HepG2 (cell line): ENCODE results near the gene EPHB4. TPM values are rescaled to one million over a fixed set of nuclear protein-coding genes. Genes with fewer than 3 reads are reported as not detected.
A peak's percentile ranks its signal among the peaks of the same experiment; 100 is the strongest.

Source experiments
- ATF3 ChIP-seq: sonication (generic); formaldehyde crosslinking; IDR thresholded peaks from 2 replicates; pipeline ENCODE4 v1.4.0; 2020; ENCODE audit warnings: missing genetic modification reagents
- ATF7 ChIP-seq, 2 experiments: fragments of 450-650 bp in 1 of 2; sonication (generic) in 1 of 2; formaldehyde crosslinking in 1 of 2; IDR thresholded peaks; 2 replicates each; pipeline versions ENCODE4 v1.4.0 to v1.6.1; 2016 to 2020; ENCODE audit warnings: antibody characterized with exemption in 1 of 2, mild to moderate bottlenecking in 1 of 2, missing genetic modification reagents in 1 of 2
- DPF2 ChIP-seq: sonication (generic); formaldehyde crosslinking; IDR thresholded peaks from 2 replicates; pipeline ENCODE4 v1.4.0; 2020; ENCODE audit warnings: mild to moderate bottlenecking, low read depth, missing genetic modification reagents, borderline replicate concordance
- GFI1 ChIP-seq: sonication (generic); formaldehyde crosslinking; IDR thresholded peaks from 2 replicates; pipeline ENCODE4 v1.5.0; 2020; ENCODE audit warnings: missing genetic modification reagents, mild to moderate bottlenecking, borderline replicate concordance
- IKZF5 ChIP-seq: IDR thresholded peaks from 2 replicates; pipeline ENCODE4 v1.6.1; 2018; ENCODE audit warnings: missing genetic modification reagents, mild to moderate bottlenecking, missing compliant biosample characterization
- MXD1 ChIP-seq: sonication (generic); formaldehyde crosslinking; IDR thresholded peaks from 2 replicates; pipeline ENCODE4 v1.4.0; 2020; ENCODE audit warnings: mild to moderate bottlenecking, missing genetic modification reagents
- NCOA2 ChIP-seq: sonication (generic); formaldehyde crosslinking; IDR thresholded peaks from 2 replicates; pipeline ENCODE4 v1.8.0; 2022; ENCODE audit warnings: inconsistent platforms
- PAWR ChIP-seq: sonication (generic); formaldehyde crosslinking; IDR thresholded peaks from 2 replicates; pipeline ENCODE4 v1.4.0; 2020; ENCODE audit warnings: missing genetic modification reagents, mild to moderate bottlenecking, borderline replicate concordance
- PLRG1 ChIP-seq: fragments of 450-650 bp; conservative IDR thresholded peaks from 2 replicates; pipeline ENCODE4 v1.6.1; 2016
- TOPORS ChIP-seq: sonication (generic); formaldehyde crosslinking; IDR thresholded peaks from 2 replicates; pipeline ENCODE4 v1.8.0; 2023; ENCODE audit warnings: mild to moderate bottlenecking, missing genetic modification reagents
- ZIK1 ChIP-seq: sonication (generic); formaldehyde crosslinking; IDR thresholded peaks from 2 replicates; pipeline ENCODE4 v1.5.0; 2020; ENCODE audit warnings: mild to moderate bottlenecking, low read depth, missing genetic modification reagents, borderline replicate concordance
- ZNF136 ChIP-seq: sonication (generic); formaldehyde crosslinking; IDR thresholded peaks from 2 replicates; pipeline ENCODE4 v1.8.1; 2022; ENCODE audit warnings: low read depth, mild to moderate bottlenecking, moderate library complexity, missing genetic modification reagents
- ZNF253 ChIP-seq: sonication (generic); formaldehyde crosslinking; IDR thresholded peaks from 2 replicates; pipeline ENCODE4 v1.8.0; 2022; ENCODE audit warnings: mild to moderate bottlenecking, missing genetic modification reagents, borderline replicate concordance
- ZNF329 ChIP-seq: sonication (generic); formaldehyde crosslinking; IDR thresholded peaks from 2 replicates; pipeline ENCODE4 v1.9.0; 2021; ENCODE audit warnings: low read depth, mild to moderate bottlenecking, missing genetic modification reagents
- ZNF331 ChIP-seq: sonication (generic); formaldehyde crosslinking; IDR thresholded peaks from 2 replicates; pipeline ENCODE4 v1.4.0; 2020; ENCODE audit warnings: missing genetic modification reagents
- ZNF354B ChIP-seq: sonication (generic); formaldehyde crosslinking; IDR thresholded peaks from 2 replicates; pipeline ENCODE4 v1.8.0; 2022; ENCODE audit warnings: mild to moderate bottlenecking, missing genetic modification reagents
- ZNF441 ChIP-seq: sonication (generic); formaldehyde crosslinking; IDR thresholded peaks from 2 replicates; pipeline ENCODE4 v1.7.0; 2021; ENCODE audit warnings: missing genetic modification reagents, borderline replicate concordance
- ZNF446 ChIP-seq: sonication (generic); formaldehyde crosslinking; IDR thresholded peaks from 2 replicates; pipeline ENCODE4 v1.5.0; 2020; ENCODE audit warnings: mild to moderate bottlenecking, missing genetic modification reagents
- ZNF530 ChIP-seq: sonication (generic); formaldehyde crosslinking; IDR thresholded peaks from 2 replicates; pipeline ENCODE4 v1.5.0; 2020; ENCODE audit warnings: low read depth, mild to moderate bottlenecking, missing genetic modification reagents
- ZNF619 ChIP-seq: sonication (generic); formaldehyde crosslinking; IDR thresholded peaks from 2 replicates; pipeline ENCODE4 v1.4.0; 2020; ENCODE audit warnings: mild to moderate bottlenecking, missing genetic modification reagents
- ZNF713 ChIP-seq: sonication (generic); formaldehyde crosslinking; IDR thresholded peaks from 2 replicates; pipeline ENCODE4 v1.4.0; 2020; ENCODE audit warnings: mild to moderate bottlenecking, missing genetic modification reagents
- ZNF766 ChIP-seq: sonication (generic); formaldehyde crosslinking; IDR thresholded peaks from 2 replicates; pipeline ENCODE4 v1.5.0; 2020; ENCODE audit warnings: missing genetic modification reagents, borderline replicate concordance
- ZNF782 ChIP-seq: sonication (generic); formaldehyde crosslinking; IDR thresholded peaks from 2 replicates; pipeline ENCODE4 v1.4.0; 2020; ENCODE audit warnings: missing genetic modification reagents, mild to moderate bottlenecking, borderline replicate concordance
- polyA plus RNA-seq, 8 experiments: library from polyadenylated mRNA; depleted of rRNA in 3 of 8; stranded (reverse) in 7 of 8; unstranded in 1 of 8; fragments of >200 nt; fragmentation: Illumina TruSeq in 4 of 8; extraction: Trizol in 4 of 8; gene quantifications; 2 replicates each; pipeline versions ENCODE4 v1.2.1 to v1.2.3, GENCODE V29; 2011 to 2016; ENCODE audit warnings: low read depth in 4 of 8, missing spikeins in 1 of 8, mixed read lengths in 1 of 8; ENCODE audit not compliant: insufficient read depth in 1 of 8
- total RNA-seq, 5 experiments: library from RNA; depleted of rRNA; stranded (reverse); fragments of >200 nt; fragmentation: Illumina TruSeq; extraction: Trizol; gene quantifications; 2 replicates each; pipeline ENCODE4 v1.2.3, GENCODE V29; 2016; ENCODE audit warnings: low read depth in 1 of 5
- TF ChIP-seq, protein P1 (sequence below): sonication (generic); formaldehyde crosslinking; IDR thresholded peaks from 2 replicates; pipeline ENCODE4 v1.8.1; 2023; ENCODE audit warnings: missing genetic modification reagents, inconsistent platforms, borderline replicate concordance
- TF ChIP-seq, protein P2 (sequence below): conservative IDR thresholded peaks from 2 replicates; pipeline ENCODE4 v1.6.1; 2018; ENCODE audit warnings: missing genetic modification reagents

EPHB4 gene
- total and polyA plus RNA-seq, 2 of the 13 experiments (the other 11 are each of a cell fraction or from before 2014, with no cell fraction given) = 61.4 to 69.6 TPM

GRCh38 chr7:100874577-100875355 is 47.4 kb upstream of the EPHB4 start, which contains the start of gene SRRT (continued):
- TF ChIP-seq, protein P1, sequence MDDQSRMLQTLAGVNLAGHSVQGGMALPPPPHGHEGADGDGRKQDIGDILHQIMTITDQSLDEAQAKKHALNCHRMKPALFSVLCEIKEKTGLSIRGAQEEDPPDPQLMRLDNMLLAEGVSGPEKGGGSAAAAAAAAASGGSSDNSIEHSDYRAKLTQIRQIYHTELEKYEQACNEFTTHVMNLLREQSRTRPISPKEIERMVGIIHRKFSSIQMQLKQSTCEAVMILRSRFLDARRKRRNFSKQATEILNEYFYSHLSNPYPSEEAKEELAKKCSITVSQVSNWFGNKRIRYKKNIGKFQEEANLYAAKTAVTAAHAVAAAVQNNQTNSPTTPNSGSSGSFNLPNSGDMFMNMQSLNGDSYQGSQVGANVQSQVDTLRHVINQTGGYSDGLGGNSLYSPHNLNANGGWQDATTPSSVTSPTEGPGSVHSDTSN (CRISPR knock-in tag) = no peak
- no peak for TF ChIP-seq PLRG1
- TF ChIP-seq NCOA2 (CRISPR knock-in tag) = peak; percentile 43; the same call in 1 of the 2 replicates
- no peak for TF ChIP-seq IKZF5
- TF ChIP-seq GFI1 = peak; percentile 43; the same call in 1 of the 2 replicates
- TF ChIP-seq ZNF354B (CRISPR knock-in tag) = no peak
- no peak for TF ChIP-seq DPF2 (CRISPR knock-in tag)
- no peak for TF ChIP-seq ZNF136 (CRISPR knock-in tag)
- TF ChIP-seq ATF3 (CRISPR knock-in tag) = no peak; the same call in none of the 2 replicates
- TF ChIP-seq ZNF713 = peak; percentile 62; the same call in 1 of the 2 replicates
- TF ChIP-seq ZNF446 (CRISPR knock-in tag) = no peak
- TF ChIP-seq, protein P2, sequence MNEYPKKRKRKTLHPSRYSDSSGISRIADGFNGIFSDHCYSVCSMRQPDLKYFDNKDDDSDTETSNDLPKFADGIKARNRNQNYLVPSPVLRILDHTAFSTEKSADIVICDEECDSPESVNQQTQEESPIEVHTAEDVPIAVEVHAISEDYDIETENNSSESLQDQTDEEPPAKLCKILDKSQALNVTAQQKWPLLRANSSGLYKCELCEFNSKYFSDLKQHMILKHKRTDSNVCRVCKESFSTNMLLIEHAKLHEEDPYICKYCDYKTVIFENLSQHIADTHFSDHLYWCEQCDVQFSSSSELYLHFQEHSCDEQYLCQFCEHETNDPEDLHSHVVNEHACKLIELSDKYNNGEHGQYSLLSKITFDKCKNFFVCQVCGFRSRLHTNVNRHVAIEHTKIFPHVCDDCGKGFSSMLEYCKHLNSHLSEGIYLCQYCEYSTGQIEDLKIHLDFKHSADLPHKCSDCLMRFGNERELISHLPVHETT (CRISPR knock-in tag) = peak; percentile 96
- peak; percentile 93; the same call in 1 of the 2 replicates for TF ChIP-seq TOPORS
- TF ChIP-seq ZNF782 (CRISPR knock-in tag) = peak; percentile 81; the same call in 1 of the 2 replicates
- TF ChIP-seq ZNF331 = peak; percentile 57; the same call in 1 of the 2 replicates
- no peak for TF ChIP-seq ZNF530
- TF ChIP-seq ZNF766 (CRISPR knock-in tag) = peak; percentile 72; the same call in 1 of the 2 replicates
- TF ChIP-seq ATF7 (IDR thresholded peaks at IDR 0.05) = no peak
- peak; percentile 25; the same call in 1 of the 2 replicates for TF ChIP-seq ATF7 (CRISPR knock-in tag; IDR thresholded peaks at IDR 0.05)
- TF ChIP-seq ZNF441 (CRISPR knock-in tag) = peak; percentile 47
- peak; percentile 56 for TF ChIP-seq ZNF619 (CRISPR knock-in tag)
- TF ChIP-seq ZNF253 = no peak
- TF ChIP-seq PAWR (CRISPR knock-in tag) = peak; percentile 67; the same call in 1 of the 2 replicates
- TF ChIP-seq MXD1 = peak; percentile 57; the same call in 1 of the 2 replicates
- peak; percentile 74; the same call in 1 of the 2 replicates for TF ChIP-seq ZNF329
- TF ChIP-seq ZIK1 = 0 out of 2 replicates have a peak, but pooled peaks have one; percentile 49
